DOHH2 (cell line): ENCODE data around the gene MAP3K4.

ENCODE experiments used
- CTCF ChIP-seq: fragments of 200-600 bp; sonication (generic); IDR thresholded peaks from one replicate; pipeline ENCODE4 v1.5.1; 2014; ENCODE audit warnings: antibody characterized with exemption, mild to moderate bottlenecking, low read depth, low read length; ENCODE audit not compliant: poor library complexity, severe bottlenecking
- EZH2phosphoT487 ChIP-seq: fragments of 200-600 bp; sonication (generic); IDR thresholded peaks from 2 replicates; pipeline ENCODE4 v1.6.1; 2017; ENCODE audit warnings: borderline replicate concordance, mild to moderate bottlenecking, antibody characterized with exemption, low read length, moderate library complexity, mixed read lengths

GRCh38 chr6:161128230-161128629 lies 136.7 kb downstream of the MAP3K4 start:
- TF ChIP-seq CTCF = no peak
- TF ChIP-seq EZH2phosphoT487 = no peak
